ENCODE data around the gene GTF2A2.

DNA sequence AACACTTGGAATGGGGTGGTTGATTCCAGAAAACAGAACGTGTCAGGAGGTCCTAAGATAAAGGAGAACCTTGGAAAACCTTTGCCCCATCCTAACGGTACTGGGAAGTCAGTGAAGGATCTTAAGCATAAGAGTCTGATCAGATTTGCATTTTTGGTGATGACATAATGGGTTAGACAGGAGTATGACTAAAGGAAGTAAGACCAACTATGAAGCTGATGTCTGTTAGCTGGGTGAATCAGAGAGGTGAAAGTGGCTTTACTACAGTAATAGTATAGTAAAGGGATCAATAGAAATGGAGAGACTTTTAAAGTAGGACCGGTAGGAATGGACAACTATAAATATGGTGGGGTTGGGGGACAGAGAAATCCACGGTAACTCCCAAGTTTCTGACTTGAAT is 12.6 kb downstream of the GTF2A2 start:
- TF ChIP-seq, protein P1, sequence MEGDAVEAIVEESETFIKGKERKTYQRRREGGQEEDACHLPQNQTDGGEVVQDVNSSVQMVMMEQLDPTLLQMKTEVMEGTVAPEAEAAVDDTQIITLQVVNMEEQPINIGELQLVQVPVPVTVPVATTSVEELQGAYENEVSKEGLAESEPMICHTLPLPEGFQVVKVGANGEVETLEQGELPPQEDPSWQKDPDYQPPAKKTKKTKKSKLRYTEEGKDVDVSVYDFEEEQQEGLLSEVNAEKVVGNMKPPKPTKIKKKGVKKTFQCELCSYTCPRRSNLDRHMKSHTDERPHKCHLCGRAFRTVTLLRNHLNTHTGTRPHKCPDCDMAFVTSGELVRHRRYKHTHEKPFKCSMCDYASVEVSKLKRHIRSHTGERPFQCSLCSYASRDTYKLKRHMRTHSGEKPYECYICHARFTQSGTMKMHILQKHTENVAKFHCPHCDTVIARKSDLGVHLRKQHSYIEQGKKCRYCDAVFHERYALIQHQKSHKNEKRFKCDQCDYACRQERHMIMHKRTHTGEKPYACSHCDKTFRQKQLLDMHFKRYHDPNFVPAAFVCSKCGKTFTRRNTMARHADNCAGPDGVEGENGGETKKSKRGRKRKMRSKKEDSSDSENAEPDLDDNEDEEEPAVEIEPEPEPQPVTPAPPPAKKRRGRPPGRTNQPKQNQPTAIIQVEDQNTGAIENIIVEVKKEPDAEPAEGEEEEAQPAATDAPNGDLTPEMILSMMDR (IDR thresholded peaks at IDR 0.05; ENCODE audit: low read depth, low read length, missing input control) = no peak
- TF ChIP-seq NR2F2 (IDR thresholded peaks at IDR 0.05) (no peak), YY1 (IDR thresholded peaks at IDR 0.05) (no peak), GABPA (IDR thresholded peaks at IDR 0.05 in 1 of 2, conservative IDR thresholded peaks at IDR 0.05 in 1 of 2) (no peak)
- TF ChIP-seq, protein P2, sequence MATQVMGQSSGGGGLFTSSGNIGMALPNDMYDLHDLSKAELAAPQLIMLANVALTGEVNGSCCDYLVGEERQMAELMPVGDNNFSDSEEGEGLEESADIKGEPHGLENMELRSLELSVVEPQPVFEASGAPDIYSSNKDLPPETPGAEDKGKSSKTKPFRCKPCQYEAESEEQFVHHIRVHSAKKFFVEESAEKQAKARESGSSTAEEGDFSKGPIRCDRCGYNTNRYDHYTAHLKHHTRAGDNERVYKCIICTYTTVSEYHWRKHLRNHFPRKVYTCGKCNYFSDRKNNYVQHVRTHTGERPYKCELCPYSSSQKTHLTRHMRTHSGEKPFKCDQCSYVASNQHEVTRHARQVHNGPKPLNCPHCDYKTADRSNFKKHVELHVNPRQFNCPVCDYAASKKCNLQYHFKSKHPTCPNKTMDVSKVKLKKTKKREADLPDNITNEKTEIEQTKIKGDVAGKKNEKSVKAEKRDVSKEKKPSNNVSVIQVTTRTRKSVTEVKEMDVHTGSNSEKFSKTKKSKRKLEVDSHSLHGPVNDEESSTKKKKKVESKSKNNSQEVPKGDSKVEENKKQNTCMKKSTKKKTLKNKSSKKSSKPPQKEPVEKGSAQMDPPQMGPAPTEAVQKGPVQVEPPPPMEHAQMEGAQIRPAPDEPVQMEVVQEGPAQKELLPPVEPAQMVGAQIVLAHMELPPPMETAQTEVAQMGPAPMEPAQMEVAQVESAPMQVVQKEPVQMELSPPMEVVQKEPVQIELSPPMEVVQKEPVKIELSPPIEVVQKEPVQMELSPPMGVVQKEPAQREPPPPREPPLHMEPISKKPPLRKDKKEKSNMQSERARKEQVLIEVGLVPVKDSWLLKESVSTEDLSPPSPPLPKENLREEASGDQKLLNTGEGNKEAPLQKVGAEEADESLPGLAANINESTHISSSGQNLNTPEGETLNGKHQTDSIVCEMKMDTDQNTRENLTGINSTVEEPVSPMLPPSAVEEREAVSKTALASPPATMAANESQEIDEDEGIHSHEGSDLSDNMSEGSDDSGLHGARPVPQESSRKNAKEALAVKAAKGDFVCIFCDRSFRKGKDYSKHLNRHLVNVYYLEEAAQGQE (IDR thresholded peaks at IDR 0.05) = no peak

Data from liver (tissue), 3 donors.